DOHH2 (cell line): ENCODE results near the gene F8.

Source experiments
- CTCF ChIP-seq: fragments of 200-600 bp; sonication (generic); IDR thresholded peaks from one replicate; pipeline ENCODE4 v1.5.1; 2014; ENCODE audit warnings: antibody characterized with exemption, mild to moderate bottlenecking, low read depth, low read length; ENCODE audit not compliant: poor library complexity, severe bottlenecking
- EZH2phosphoT487 ChIP-seq: fragments of 200-600 bp; sonication (generic); IDR thresholded peaks from 2 replicates; pipeline ENCODE4 v1.6.1; 2017; ENCODE audit warnings: borderline replicate concordance, mild to moderate bottlenecking, antibody characterized with exemption, low read length, moderate library complexity, mixed read lengths

GRCh38 chrX:154821523-154821922 is 201.0 kb downstream of the F8 start:
- TF ChIP-seq CTCF (no peak), EZH2phosphoT487 (no peak)
